CD4-positive, alpha-beta T cell treated with Interleukin-17A for 1 hour (primary cell): ENCODE data around the gene C1QL3.

Experiments
- DNase-seq: peaks from one replicate; pipeline ENCODE4 v3.0.0-alpha.2; 2020

The C1QL3 gene

GRCh38 chr10:16521311-16522016, at the start of gene C1QL3:
TSS of gene C1QL3 (minus strand) at chr10:16521879. CDS start at chr10:16521065, 814 bp downstream.
- peak; percentile 5 for DNase-seq

DNA sequence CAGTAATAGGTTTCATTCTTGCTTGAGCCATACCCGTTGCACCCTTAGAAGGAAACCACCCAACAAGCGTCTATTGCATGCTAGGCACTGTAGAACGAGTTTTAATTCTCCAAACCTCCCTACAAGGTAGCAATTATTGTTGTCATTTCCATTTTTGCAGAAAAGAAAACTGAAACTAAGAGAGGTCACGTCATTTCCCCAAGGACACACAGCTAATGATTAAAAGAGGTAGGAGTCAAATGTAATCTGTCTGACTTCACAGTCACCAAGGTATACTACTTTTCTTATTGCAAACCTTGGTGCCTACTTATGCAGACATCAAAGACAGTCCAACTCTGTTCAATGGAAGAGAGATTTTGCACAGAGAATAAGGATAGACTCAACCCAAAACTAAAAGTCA, 49.1 kb upstream of the C1QL3 start:
- no peak for DNase-seq

GRCh38 chr10:16566202-16566805, 44.6 kb upstream of the C1QL3 start:
- no peak for DNase-seq

- DNase-seq: no peak
Measured at GRCh38 chr10:16565604-16566003, 43.9 kb upstream of the C1QL3 start.

DNA sequence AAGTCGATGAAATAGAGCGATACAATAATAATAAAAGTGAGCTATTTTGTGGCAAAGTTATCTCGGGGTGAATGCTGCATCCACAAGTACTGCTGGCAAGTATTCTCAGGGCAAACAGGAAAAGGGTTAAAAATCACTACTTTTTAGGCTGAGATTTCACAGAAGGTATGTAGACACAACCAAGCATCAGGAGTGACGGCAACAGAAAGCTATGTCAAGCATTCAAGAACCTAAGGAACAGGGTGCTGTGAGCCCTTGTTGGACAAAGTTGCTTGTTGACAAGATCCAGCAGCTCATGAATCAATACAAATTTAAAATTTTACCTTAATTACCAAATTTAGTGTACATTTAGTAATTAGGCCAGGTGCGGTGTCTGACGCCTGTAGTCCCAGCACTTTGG, 41.2 kb upstream of the C1QL3 start:
- DNase-seq: no peak

- no peak for DNase-seq
Measured at GRCh38 chr10:16559236-16559773, 37.6 kb upstream of the C1QL3 start.

DNA sequence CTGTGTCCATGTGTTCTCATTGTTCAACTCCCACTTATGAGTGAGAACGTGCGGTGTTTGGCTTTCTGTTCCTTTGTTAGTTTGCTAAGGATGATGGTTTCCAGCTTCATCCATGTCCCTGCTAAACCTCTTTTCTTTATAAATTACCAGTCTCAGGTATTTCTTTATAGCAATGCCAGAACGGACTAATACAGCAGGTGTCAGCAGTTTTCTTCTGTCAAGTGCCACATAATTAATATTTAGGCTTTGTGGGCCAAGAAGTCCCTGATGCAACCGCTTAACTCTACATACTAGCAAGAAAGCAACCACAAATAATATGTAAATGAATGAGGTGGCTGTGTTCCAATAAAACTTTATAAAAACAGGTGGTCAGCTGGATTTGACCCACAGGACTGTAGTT, 26.3 kb upstream of the C1QL3 start:
- no peak for DNase-seq

- DNase-seq: peak; percentile 27
Measured at GRCh38 chr10:16545116-16545736, 23.5 kb upstream of the C1QL3 start.

GRCh38 chr10:16544591-16544990, 22.9 kb upstream of the C1QL3 start:
- no peak for DNase-seq

GRCh38 chr10:16544099-16544498, 22.4 kb upstream of the C1QL3 start:
- DNase-seq: no peak

DNA sequence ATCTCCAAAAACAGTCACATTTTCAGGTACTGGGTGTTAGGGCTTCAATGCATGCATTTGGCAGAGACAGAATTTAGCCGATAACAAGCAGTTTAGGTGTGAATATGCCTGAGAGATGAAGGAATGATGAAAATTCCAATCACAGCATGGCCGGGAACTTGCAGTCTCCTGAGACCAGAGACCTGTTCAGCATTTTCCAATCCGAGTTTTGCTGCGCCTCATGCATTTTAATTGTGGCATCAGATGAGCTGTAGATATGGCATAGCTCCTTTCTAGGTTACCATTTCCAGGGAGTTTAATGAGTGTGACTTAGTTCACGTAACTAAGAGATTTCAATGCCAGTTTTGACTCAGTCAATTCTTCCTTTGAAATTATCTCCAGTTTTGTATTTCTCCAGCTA, 14.5 kb upstream of the C1QL3 start:
- no peak for DNase-seq

GRCh38 chr10:16529853-16530252, 8.2 kb upstream of the C1QL3 start:
- DNase-seq: no peak

DNA sequence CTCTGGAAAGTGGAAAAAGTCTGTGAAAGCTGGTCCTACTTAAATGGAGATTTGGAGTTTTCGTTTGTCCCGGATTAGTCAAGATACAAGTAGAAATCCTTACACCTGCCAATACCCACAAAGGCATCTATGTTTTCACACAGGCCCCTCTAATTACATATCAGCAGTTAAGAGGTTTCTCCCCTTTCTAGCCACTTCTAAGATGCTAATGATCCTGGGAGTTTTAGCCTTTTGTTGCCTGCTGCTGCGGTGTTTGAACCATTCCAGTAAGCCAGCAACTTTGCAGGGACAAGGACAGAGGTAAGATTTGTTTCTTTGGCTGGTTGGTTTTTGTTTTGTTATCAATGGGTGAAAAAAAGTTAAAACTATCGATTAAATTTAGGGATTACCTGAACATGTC, 5.8 kb upstream of the C1QL3 start:
- DNase-seq: no peak

DNA sequence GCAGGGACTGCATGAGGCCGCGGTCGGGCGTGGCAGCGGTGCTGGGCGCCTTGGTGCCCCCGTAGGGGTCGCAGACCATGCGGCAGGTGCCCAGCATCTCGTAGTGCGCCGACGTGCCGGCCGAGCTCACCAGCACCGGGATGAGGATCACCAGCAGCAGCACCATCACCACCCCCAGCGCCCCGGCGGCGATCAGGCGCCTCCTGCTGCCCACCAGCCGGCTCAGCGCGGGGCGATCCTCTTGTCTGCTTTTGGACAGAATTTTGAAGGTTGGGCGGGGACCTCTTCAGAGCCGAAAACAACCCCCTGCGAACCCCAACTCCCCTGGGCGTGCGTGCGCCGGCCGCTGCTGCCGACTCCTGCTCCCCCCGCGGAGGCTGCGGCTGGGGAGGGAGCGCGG, 779 bp downstream of the C1QL3 start:
- DNase-seq: peak; percentile 8

DNA sequence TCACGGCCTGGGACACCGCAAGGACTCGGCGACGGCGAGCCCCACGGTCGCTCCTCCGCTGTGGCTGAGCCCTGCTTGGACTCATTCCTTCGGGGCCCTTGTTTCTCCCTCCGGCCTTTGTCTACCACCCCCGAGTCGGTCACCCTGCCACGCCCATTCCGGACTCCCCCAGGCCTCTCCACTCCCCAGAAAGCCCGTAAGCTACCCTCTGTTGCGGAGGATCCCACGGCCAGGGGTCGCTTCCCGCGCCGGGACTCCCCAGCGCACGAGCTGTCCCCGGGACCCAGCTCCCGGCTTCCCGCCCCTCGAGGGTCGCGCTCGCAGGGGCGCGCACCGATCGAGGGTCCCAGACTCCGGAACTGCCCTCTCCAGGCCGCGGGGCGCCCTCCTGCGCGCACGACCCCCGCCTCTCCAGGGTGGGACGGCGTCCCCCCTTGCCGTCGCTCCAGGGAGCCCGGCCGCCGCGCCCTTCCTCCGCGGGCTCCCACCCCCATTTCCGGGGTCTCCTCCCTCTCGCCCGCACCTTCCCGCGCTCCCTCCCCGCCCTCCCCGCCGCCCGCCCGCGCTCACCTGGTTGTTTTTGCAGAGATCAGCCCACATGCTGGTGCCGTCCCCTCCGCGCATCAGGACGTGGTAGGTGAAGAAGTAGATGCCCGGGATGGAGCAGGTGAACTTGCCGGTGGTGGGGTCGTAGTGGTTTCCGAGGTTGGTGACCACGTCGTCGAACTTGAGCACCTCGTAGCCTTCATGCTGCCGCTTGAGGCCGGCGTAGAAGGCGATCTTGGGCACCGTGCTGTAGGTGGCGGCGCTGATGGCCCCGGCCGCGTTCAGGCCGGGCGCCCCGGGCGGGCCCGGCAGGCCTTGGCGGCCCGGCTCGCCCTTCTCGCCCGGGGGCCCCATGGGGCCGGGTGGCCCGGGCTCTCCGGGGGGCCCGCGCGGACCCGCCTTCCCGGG, 1.5 kb downstream of the C1QL3 start:
- DNase-seq: no peak

DNA sequence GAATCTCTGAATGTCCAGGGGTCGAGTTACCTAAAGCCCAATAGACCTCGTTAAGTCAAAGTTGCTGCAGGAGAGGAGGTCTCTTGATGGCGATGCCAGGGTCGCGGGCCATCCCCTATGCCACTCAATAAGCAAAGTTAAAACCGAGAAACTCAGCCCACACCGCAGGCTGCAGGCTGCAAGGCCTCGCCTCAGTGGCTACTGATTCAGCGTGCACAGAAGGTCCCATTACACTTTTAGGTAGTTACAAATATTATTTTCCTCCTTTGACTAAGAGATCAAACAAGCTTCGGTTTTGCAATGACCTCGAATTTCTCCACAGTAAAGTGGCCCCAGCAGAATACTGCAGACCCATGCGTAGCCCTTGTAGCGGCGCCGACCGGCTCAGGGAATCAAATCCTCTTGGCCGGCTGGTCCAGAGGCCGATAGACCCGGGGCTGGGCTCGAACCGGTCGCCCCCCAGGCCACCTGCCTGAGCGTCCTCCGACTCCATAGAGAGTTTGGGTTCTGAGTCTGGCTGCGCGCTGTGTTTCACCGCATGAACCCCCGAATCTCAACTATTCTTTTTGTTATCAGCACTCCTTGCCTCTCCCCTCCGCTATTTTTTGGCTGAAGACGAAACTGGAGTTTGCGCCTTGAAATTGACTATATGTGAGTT, 2.3 kb downstream of the C1QL3 start:
- no peak for DNase-seq

- DNase-seq: no peak
Measured at GRCh38 chr10:16518822-16519221, 2.9 kb downstream of the C1QL3 start.

DNA sequence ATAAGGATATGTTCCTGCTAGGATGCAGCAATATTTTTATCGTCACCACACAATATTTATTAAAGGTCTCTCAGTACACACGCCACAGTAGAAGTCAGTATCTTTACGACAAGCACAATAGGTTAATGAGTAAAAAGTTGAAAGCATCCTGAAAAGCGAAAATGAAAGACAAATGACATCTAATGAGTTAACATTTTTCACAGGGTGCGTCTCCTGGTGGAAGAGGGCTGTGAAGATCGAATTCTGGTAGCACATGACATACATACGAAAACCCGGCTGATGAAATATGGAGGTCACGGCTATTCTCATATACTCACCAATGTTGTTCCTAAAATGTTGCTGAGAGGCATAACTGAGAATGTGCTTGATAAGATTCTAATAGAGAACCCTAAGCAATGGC, 10.8 kb downstream of the C1QL3 start:
- DNase-seq: no peak

GRCh38 chr10:16509996-16510395, 11.7 kb downstream of the C1QL3 start:
- DNase-seq: no peak

DNA sequence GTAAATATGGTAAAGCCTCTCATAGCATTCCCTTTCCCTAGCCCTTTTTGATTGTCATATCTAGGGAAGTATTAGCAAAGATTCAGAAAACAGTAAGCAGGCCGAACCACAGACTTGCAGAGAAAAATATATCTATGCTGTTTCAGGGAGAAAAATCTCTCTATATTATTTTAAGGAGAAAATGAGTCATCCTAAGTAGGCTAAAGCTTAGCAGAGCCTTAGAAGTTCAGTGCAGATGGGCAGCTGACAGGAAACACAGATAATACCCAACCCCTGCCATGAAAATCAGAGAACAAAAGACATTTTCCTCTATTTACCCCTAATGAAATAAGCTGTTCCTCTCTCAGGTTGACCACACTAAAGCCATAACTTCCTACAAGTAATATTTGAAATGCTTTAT, 16.5 kb downstream of the C1QL3 start:
- DNase-seq: no peak

DNA sequence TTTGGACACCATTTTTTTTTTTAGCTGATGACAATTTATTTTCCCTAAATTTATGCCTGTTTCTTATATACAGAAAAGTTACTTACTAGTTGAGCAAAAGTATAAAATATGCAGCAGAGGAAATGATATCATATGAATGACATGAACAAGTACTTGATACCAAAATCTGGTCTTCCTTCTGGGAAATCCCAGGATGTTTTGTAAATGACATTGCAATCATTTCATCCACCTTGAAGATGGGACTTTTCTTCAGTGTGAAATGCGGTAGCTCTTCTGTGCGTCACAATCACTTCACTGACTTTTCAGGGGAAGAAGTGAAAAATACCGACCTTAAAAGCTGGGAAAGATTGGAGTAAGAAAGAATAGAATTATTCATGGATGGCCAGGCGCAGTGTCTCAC, 23.8 kb downstream of the C1QL3 start:
- no peak for DNase-seq

GRCh38 chr10:16493884-16494536, 27.7 kb downstream of the C1QL3 start:
- DNase-seq: no peak
